Measurements from ENCODE around the gene CD99L2. TPM values are rescaled to one million over a fixed set of nuclear protein-coding genes. Genes with fewer than 3 reads are reported as not detected.

CD99L2 gene
- total and polyA plus RNA-seq, 8 donors = 35.0 to 45.6 (median 41.0) TPM

DNA sequence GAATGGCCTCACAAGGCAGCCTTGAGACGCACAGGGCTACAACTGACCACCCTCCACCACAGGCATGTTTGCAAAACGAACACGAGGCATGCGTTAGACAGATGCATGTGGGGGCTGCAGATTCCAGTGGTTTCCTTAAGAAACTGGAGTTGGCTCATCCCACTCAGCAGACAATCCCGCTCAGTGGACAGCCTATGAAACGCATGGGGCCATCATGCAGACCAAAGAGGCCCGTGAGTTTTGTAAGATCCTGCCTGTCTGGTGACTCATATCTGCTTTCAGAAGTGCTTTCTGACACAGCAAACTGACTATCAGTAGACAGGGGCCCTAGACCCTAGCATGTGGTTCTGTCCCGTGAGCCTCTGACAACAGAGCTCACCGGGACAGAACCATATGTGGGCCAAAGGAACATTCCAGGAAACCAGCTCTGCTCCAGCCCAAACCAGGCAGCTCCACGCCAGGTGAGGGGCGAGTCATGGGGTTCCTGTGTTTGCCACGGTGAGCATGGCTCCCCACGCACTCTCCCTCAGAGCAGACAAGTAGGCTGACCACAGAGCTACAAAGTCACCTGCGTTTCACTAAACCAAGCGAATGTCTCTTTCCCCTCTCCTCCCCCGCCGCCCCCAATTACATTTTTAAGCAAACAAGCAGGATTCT is 130.9 kb downstream of the CD99L2 start:
- Histone ChIP-seq H3K27me3 (no peaks in the 10 kb centered on the region), H3K36me3 (peaks cover 0 to 6% of the 10 kb centered on the region in 2 donors), H3K4me3 (no peak overlapping the region), H3K9me3 (no peaks in the 10 kb centered on the region), H3K4me1 (peaks cover 0 to 4% of the 10 kb centered on the region in 2 donors), H3K27ac (no peak overlapping the region)
- ATAC-seq = peak; percentile 38
- DNase-seq = no peak
- intact Hi-C loops (cut with DNase I) = no loop called here
- TF ChIP-seq, protein P1, sequence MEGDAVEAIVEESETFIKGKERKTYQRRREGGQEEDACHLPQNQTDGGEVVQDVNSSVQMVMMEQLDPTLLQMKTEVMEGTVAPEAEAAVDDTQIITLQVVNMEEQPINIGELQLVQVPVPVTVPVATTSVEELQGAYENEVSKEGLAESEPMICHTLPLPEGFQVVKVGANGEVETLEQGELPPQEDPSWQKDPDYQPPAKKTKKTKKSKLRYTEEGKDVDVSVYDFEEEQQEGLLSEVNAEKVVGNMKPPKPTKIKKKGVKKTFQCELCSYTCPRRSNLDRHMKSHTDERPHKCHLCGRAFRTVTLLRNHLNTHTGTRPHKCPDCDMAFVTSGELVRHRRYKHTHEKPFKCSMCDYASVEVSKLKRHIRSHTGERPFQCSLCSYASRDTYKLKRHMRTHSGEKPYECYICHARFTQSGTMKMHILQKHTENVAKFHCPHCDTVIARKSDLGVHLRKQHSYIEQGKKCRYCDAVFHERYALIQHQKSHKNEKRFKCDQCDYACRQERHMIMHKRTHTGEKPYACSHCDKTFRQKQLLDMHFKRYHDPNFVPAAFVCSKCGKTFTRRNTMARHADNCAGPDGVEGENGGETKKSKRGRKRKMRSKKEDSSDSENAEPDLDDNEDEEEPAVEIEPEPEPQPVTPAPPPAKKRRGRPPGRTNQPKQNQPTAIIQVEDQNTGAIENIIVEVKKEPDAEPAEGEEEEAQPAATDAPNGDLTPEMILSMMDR (IDR thresholded peaks at IDR 0.05) = no peak

DNA sequence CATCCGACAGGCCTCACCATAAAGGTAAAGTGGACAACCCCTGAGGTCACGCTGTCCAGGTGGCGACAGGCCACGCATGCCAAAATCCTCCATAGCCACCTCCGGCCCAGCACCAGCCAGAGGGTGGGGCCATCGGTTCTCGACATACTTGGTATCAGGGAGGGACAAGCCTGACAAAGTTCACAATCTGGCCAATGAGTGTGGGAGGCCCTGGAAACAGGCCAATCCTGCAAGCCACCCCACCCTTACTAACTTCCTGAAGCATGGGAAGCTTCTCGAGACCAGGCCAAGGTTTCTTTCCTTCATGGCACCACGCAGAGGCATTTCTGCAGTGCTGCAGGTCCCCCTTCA is 131.4 kb downstream of the CD99L2 start:
- no peak overlapping the region for H3K27ac ChIP-seq
- ATAC-seq = no peak

DNA sequence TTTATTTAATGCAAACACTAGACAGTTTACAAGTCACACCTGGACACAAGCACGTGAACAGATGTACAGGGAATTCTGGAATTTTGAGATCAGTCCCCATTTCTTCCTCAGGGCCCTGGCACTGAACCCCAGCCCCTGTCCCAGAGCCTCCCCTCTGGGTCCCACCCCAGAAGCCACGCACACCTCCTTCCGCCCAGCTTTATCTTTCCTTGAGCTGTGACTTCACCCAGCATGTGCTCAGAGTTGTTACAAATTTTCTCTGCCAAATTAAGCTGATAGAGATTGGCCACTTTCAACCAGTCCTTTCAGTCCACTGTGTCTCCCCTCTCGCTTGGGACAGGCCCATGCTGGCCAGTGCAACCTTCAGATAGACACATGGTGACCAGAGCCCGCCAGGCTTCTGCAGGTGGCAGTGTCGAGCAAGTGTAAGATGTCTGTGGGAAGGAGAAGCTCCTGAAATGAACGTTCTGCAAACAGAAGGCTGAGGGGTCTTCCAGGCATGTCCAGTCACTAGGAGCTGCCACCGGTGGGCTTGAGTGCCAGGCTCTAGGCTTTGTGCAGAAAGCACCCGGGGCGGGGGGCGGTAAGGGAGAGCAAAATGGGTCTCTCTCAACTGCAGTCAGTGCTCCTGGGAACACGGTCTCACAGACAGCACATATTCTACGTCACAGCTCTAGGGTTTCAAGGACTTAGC is 132.0 kb downstream of the CD99L2 start:
- intact Hi-C loops (cut with DNase I) = no loop called here
- TF ChIP-seq, protein P1 (IDR thresholded peaks at IDR 0.05) = no peak

More for the DNA sequence above, 131.4 kb downstream of the CD99L2 start:
- Histone ChIP-seq H3K36me3 (peaks cover 0 to 12% of the 10 kb centered on the region in 2 donors), H3K4me1 (peaks cover 0 to 4% of the 10 kb centered on the region in 2 donors), H3K9me3 (no peaks in the 10 kb centered on the region), H3K4me3 (no peak overlapping the region), H3K27me3 (no peaks in the 10 kb centered on the region)
- DNase-seq = no peak
- intact Hi-C loops (cut with DNase I) = no loop called here
- TF ChIP-seq, protein P1 (IDR thresholded peaks at IDR 0.05) = no peak

DNA sequence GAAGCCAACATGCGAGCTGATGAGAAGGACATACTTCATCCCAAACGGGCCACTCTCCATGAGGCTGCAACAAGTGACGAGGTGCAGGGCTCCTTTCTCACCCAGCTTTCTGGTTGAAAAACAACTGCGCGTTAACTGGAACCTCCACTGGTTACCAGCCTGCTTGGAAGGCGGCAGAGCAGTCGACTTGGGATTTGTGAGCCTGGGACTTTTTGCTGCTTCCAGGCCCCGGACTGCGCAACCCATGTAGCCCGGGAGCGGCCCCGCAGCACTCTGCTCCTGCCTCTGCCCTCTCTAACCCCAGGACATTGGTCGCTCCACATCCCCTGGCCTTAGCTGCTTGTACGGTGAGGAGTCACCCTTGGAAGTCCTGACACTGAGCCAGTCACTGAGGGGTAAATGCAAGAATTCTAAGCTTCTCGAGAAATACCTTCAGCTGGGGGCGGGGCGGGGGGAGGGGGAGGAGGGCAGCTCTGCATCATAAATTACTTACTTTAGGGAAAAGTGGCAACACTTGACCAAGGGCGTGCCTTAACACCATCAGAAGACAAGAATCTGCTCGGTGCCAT is 132.6 kb downstream of the CD99L2 start:
- Histone ChIP-seq H3K9me3 (no peaks in the 10 kb centered on the region), H3K27ac (no peak overlapping the region), H3K4me1 (peaks cover 0 to 4% of the 10 kb centered on the region in 2 donors), H3K36me3 (peaks cover 0 to 14% of the 10 kb centered on the region in 2 donors), H3K4me3 (no peak overlapping the region), H3K27me3 (no peaks in the 10 kb centered on the region)
- intact Hi-C loops (cut with DNase I) = no loop called here
- ATAC-seq (no peak), DNase-seq (no peak)
- TF ChIP-seq, protein P1 (IDR thresholded peaks at IDR 0.05) = no peak

More for the DNA sequence above, 132.0 kb downstream of the CD99L2 start:
- ATAC-seq = no peak
- Histone ChIP-seq H3K9me3 (no peaks in the 10 kb centered on the region), H3K27ac (no peak overlapping the region), H3K4me3 (no peak overlapping the region), H3K36me3 (peaks cover 0 to 14% of the 10 kb centered on the region in 2 donors), H3K4me1 (peaks cover 0 to 4% of the 10 kb centered on the region in 2 donors), H3K27me3 (no peaks in the 10 kb centered on the region)
- DNase-seq = no peak

DNA sequence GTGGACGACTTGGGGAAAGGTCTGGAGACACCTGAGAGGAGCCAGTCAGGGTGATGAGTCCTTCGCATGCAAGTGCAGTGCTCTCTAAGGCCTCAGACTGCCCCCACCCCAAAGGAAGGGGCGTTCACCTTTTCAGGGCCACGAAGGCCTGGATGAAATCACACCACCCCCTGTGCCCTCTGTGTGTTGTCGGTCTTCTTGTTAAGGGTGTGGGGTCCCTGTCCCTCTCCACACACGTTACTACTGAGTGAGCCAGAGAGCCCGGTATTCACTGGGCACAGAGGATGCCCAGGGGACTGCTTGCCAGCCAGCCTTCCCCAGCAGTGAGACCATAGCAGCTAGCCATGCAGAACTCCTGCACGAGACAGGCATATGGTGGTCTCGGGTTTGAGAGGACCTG is 133.2 kb downstream of the CD99L2 start:
- DNase-seq (no peak), ATAC-seq (no peak)
- no peaks in the 10 kb centered on the region for H3K9me3 ChIP-seq
- peaks cover 0 to 4% of the 10 kb centered on the region in 2 donors for H3K4me1 ChIP-seq
- intact Hi-C loops (cut with DNase I) = no loop called here
- no peaks in the 10 kb centered on the region for H3K27me3 ChIP-seq
- H3K4me3 ChIP-seq = no peak overlapping the region
- peaks cover 0 to 14% of the 10 kb centered on the region in 2 donors for H3K36me3 ChIP-seq
- TF ChIP-seq, protein P1 (IDR thresholded peaks at IDR 0.05) = no peak
- H3K27ac ChIP-seq = no peak overlapping the region

Data from left lung (tissue), 10 donors.